Measurements from ENCODE around the gene SLC5A11.
"Not testable (repeated sequence)": the region's sequence is repeated elsewhere in the genome, so short reads cannot be mapped to it uniquely, and the experiment has no call there.

The SLC5A11 gene

DNA sequence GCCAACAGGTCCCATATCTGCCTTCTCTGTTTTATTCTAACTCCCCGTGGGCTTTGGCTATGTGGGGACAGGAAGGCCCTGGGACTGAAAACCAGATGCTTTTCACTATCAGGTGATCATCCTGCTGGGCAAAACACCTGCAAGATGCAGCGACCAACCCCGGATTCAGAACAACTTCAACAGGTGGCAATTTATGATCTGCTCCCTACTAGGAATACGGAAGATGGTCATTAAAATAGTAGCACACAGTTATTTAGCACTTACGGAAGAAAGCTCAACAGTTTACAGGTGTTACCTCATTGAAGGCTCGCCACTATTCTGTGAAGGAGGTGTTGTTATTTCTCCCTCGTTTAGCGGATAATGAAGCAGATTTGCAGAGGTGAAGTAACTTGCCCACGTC, 7.8 kb upstream of the SLC5A11 start:
- no peak for FAIRE-seq

DNA sequence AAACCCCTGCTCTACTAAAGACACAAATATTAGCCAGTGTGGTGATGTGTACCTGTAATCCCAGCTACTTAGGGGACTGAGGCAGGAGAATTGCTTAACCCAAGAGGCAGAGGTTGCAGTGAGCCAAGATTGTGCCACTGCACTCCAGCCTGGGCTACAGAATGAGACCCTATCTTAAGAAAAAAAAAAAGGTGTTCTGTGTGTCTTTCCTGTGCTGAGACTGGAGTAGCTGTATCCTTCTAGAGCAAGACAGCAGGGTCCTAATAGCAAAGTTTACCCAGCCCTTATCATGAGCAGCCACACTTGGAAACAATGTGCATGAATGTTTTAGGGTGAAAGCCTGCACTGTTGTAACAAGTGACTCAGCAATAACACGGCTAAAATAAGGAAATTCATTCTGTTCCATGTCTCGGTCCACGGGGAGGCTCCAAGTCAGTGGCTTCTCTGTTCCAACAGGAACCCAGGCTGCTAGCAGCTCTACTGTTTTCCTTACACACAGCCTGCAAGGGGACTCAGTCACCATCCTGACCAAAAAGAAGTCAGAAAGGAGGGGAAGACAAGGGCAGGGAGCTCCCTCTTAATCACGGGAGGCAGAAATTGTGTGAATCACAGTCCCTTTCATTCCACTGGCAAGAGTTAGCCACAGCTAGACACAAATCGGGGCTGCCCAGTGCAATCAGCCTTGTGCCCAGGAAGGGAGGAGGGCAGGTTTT, 7.1 kb upstream of the SLC5A11 start:
- no peak for FAIRE-seq

DNA sequence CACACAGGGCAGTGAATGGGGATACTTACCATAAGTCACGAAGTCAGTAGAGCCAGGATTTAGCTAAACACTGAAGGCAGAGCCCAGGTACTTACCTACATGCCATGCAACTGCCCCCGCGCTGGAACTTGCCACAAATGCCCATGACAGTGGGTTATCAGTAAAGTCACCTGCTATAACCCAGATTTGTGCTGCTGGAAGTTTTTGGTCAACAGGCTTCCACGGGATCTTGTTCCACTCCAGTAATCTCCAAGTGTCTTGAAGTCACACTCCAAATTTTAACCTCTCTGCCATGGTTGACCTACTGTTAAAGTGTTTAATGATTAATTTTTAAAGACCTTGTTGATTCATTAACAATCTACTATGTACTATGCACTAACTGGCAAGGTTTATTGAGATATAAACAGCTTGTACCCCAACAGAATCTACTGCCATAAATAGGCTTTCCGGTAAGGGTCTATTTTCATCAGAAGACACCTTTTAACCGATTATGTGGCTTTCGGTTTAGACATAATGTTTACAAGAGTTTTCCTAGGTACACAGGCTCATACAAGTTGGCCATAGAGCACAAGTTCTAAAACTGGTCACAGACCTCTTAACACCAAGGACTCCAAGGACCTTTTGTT, 6.3 kb upstream of the SLC5A11 start:
- no peak for FAIRE-seq

DNA sequence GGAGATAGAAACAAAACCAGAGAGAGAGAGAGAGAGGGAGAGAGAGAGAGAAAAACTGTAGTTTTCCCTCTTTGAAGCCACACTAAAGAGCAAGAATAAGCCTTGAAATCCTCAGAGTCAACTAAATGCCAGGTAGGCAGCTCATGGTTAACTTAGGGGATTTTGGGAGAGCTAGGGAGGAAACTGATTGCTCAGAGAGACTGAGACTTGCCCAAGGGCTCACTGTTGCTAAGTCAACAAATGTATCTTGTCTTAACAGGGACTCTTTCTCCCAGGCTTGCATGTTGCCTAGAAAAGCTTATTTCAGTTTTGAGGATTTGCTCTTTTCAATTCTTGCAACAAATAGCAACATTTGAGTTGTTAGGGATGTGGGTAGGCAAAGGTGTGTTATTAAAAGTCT, 4.5 kb upstream of the SLC5A11 start:
- no peak for FAIRE-seq

DNA sequence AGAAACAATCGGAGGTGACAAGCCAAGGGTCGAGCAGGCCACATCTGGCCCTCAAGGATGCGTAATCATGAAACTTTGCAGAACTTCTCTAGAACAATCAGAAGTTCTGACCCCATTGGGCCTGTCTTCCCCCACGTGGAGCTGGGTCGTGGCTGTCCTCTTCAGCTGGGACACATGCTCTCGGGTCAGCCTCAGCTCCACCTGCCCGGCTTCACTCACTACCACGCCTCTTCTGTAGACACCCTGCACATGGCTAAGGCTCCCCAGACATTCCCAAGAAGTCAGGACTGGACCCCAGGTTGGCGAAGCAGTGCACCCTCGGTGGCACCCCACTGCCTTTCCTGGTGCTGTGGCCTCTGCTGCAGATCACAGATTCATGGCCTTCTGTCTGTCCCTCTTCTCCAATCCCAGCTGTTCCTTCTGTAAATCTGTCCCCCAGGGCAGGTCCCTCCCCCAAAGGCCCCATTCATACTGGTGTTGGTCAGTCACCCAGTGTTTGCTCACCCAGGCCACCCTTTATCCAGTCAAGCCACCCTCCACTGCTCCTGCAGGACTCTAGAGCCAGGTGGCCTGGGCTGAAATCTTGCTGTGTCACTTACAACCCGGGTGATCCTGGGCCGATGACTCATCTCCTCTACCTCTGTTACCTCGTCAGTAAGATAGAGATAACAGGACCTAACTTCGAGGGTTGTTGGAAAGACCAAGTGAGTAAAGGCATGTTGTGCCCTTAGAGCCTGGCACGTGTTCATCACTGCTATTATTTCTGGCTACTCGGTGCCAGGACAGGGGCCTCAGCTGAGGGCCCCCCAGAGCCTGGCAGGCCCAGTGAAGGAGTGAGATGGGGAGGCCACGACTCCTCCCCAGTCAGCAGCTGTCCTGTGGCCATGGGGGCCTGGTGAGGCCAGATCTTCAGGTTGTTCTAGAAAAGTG, 1.4 kb upstream of the SLC5A11 start:
- FAIRE-seq, result no peak

DNA sequence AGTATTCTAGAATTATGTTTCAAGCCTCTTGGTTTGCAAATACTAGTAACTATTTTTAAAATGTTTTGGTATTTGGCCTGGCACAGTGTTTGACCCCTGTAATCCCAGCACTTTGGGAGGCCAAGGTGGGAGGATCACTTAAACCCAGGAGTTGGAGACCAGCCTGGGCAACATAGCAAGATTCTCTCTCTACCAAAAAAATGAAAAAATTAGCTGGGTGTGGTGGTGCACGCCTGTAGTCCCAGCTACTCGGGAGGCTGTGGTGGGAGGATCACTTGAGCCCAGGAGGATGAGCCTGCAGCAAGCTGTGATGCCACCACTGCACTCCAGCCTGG, 765 bp upstream of the SLC5A11 start:
- FAIRE-seq, result not testable (repeated sequence)

DNA sequence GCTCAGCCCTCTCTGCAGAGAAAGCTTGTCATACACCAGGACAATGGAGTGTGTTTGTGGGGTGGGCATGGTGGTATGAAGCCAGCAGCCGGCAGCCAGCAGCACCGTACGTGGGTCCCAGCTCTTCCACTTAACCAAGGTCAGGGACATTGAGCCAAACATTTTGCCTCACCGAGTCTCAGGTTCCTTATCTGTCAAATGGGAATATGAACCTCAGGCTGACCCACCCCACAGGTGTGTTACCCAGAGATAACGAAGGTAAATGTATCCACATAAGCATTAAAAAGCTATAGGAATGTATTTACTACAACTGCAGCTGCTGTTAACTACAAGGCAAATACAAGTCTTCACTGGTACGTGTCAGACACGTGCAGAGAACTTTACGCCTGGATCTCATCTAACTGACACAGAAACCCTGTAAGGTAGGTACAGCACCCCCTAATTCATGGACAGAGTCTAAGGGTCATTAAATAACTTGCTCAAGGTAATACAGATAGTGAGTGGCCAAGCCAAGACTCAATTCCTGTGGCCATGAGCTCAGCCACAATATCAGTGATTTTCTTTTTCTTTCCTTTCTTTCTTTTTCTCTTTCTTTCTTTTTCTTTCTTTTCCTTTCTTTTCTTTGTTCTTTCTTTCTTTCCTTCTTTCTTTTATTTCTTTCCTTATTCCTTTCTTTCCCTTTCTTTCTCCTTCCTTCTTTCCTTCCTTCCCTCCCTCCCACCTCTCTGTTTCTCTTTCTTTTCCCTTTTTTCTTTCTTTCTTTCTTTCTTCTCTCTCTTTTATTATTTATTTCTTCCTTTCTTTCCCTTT, 990 bp downstream of the SLC5A11 start:
- no peak for FAIRE-seq

DNA sequence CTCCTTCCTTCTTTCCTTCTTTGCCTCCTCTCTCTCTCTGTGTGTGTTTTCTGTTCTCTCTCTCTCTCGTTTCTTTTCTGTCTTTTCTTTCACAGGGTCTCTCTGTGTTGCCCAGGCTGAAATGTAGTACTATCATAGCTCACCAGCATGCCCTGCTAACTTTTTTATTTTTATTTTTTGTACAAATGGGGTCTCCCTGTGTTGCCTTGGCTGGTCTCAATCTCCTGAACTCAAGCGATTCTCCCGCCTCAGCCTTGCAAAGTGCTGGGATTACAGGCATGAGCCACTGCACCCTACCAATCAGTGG, 1.5 kb downstream of the SLC5A11 start:
- no peak for FAIRE-seq

DNA sequence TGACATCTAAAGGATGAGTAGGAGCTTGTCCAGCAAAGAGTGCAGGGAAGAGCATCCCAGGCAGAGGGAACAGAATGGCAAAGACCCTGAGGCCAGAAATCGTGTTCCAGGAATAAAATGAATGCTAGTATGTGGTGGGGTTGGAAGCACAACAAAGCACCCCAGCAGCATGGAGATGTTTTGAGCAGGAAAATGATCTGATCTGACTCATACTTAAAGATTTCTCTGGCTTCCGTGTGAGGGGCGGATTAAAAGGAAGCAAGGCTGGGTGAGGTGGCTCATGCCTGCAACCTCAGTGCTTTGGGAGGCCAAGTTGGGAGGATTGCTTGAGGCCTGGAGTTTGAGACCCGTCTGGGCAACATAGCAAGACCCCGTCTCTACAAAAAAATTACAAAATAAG, 2.3 kb downstream of the SLC5A11 start:
- FAIRE-seq, result no peak

DNA sequence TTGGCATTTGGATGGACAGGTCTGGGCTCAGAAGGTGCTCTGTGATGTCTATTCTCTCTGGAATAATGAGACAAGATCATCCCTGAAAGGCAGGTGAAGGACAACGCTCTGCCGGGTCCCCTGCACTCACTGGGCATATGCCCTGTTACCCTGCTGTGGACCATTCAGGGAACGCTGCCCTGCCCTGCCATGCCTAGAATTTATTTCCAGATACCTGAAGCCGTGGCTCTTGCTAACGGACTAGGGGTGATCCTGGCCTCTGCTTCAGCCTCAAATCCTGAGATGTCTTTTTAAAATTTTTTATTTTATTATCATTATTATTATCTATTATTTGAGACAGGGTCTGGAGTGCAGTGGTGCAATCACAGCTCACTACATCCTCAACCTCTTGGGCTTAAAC, 3.9 kb downstream of the SLC5A11 start:
- FAIRE-seq, result no peak

DNA sequence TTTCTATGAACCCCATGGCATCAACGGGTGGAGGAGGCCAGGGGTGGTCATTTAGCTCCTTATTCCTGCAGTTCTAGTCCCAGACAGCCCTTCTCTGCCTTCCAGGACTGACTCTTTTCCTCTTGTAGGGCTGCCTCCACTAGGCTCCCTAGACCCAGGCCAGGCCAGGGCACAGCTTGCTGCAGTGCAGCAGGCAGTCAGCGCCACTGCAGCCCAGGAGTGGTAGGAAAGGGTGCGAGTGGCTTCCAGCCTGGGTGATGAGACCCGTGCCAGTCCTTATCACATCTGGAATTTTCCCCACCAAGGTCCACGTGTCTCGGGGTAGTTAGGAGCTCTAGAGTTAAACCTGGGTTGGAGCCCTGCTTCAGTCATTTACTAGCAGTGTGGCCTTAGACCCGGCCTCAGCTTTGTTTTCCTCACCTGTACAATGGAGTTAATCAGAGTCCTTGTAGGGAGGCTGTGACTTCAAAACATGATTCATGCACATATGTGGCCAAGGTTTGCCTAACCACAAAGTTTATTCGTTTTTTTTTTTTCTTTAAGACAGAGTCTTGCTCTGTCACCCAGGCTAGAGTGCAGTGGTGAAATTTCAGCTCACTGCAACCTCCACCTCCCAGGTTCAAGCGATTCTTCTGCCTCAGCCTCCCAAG, 4.7 kb downstream of the SLC5A11 start:
- no peak for FAIRE-seq

DNA sequence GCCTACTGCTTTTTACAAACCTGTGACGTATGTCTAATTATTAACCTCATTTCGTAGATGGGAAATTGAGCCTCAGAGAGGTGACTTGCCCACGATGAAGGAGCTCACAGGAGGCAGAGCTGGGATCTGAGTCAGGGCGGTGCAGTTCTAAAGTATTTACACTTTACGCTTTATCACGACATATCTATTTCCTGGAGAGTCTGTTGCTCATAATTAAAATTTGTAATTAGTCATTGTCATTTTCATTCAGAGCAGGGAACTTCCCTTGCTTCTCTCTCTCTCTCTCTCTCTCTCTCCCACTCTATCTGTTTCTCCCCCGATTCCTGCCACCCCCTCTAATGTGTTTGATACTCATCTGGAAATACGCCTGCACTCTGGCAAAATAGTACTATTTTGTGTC, 5.9 kb downstream of the SLC5A11 start:
- no peak for FAIRE-seq

DNA sequence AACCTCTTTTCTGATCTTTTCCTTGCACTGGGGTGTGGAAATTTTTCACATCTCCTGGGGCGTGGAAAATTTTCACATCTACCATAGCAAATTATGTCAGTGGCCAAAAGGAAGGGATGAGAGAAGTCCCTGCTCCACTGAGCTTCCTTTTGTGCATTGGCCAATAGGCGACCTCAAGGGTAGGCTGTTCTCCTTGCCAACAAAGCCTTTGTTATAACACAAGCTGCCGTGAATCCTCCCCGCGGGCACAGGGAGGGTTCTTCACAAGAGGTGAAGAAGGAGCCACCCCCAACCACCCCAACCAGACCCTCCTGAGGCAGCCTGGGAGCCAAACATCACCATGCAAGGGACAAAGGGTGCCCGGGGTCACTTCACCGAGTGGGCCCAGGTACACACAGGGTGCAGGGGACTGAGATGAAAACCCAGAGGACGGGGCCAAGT, 6.5 kb downstream of the SLC5A11 start:
- no peak for FAIRE-seq

DNA sequence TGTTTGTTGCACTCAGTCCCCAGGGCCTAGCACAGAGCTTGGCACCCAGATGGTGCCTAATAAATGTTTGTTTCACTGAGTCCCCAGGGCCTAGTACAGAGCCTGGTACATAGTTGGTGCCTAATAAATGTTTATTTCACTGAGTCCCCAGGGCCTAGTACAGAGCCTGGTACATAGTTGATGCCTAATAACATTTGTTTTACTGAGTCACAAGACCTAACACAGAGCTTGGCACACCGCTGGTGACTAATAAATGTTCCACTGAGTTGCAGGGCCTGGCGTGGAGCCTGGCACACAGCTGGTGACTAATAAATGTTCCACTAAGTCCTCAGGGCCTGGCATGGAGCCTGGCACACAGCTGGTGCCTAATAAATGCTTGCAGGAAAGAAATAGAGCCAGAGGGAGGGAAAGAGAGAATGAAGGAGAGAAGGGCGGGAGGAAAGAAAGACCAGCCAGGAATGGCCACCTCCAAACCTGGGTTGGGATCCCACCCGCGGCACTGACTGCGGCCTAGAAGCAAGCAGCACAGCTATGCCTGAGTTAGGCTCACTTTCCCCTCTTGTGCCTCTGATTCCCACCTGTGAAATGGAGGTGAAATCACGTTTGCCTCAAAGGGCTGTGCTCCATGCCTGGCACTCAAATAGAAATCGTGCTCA, 7.5 kb downstream of the SLC5A11 start:
- FAIRE-seq, result no peak

DNA sequence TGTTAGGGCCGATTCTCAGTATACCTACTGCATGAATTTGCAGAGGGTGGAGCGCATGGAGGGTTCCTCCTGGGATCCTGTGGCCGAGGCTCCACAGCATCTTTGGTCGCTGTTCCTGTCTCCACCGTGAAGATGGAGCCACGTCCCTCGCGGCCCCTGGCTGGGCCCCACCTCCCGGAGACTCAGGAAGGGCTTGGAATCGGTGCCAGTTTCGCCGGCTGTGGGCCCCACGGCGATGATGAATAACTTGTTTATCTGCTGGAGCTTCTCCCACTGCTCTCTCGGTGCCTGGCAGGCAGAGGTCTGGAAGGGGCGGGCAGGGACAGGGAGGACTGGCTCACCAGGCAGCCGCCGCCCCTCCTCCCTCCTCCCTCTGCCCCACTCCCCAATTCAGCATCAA, 8.1 kb downstream of the SLC5A11 start:
- no peak for FAIRE-seq

DNA sequence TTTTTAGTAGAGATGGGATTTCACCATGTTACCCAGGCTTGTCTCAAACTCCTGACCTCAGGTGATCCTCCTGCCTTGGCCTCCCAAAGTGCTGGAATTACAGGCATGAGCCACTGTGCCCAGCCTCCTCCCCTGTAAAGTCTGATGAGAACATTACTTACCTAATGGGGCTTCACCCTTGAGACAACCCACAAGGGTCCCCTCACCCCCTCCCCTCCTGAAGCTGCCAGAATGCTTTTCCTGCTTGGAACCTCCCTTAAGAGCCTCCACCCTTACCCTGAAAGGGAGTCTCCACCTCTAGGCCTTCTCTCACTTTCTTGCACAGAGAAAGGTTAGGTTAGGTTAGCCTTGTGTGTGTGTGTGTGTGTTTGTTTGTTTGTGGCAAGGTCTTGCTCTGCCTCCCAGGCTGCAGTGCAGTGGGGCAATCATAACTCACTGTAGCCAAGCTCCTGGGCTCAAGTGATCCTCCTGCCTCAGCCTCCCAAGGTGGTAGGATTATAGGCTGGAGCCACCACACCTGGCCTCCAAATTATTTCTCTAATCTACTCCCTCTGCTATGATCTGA, 8.9 kb downstream of the SLC5A11 start:
- FAIRE-seq, result no peak

DNA sequence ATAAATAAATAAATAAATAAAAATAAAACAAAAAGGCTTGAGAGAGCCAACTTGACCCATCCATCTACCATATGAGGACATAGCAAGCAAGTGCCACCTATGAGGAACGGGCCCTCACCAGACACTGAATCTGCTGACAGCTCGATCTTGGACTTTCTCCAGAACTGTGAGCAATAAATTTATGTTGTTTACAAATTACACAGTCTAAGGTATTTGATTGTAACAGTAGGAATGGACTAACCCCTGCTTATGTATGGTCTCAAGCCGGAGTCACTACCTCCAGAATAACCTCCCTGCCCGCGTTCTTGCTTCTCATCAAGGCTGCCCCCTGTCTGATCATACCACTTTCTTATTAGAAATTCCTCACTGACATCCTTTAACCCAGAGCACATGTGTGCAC, 9.9 kb downstream of the SLC5A11 start:
- no peak for FAIRE-seq

DNA sequence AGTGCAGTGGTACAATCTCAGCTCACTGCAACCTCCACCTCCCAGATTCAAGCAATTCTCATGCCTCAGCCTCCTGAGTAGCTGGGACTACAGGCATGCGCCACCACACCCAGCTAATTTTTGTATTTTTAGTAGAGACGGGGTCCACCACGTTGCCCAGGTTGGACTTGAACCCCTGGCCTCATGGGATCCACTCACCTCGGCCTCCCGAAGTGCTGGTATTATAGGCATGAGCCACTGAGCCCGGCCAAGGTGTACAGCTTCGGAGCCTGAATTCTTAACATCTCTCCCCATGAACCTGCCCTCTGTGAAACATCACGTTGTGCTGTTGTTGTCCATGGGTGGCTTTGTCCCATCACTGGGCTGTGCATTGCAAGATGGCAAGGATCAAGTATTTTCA, 11.1 kb downstream of the SLC5A11 start:
- FAIRE-seq, result not testable (repeated sequence)

DNA sequence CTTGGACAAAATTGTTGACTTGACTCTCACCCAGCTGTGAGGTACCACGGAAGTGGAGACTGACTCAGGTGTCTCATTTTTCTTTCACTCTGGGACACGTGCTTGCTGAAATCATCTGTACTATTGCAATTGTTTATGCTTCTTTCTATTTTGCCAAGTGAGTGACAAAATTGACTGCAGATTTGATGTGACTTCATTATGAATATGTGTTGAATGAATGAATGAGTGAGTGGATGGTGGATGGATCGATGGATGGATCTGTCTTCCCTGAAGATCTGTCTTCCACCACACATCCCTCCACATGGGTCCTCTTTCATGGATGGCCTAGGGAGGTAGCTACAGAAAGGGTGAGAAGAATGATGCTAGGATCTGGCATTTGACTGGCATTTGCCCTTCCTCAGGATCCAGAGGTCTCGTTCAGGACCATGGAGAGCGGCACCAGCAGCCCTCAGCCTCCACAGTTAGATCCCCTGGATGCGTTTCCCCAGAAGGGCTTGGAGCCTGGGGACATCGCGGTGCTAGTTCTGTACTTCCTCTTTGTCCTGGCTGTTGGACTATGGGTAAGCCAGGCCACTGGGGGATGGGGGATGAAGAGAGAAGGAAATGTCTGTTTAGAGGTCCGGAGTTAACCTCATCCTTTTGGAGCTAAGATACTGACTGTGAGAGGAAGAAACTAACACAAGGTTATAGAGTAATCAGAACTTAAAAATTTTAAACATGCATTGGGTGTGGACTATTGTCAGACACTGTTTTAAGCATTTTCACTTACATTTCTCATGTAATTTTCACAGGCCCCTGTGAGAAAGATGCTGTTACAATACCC, 12.7 kb downstream of the SLC5A11 start:
- FAIRE-seq, result no peak

DNA sequence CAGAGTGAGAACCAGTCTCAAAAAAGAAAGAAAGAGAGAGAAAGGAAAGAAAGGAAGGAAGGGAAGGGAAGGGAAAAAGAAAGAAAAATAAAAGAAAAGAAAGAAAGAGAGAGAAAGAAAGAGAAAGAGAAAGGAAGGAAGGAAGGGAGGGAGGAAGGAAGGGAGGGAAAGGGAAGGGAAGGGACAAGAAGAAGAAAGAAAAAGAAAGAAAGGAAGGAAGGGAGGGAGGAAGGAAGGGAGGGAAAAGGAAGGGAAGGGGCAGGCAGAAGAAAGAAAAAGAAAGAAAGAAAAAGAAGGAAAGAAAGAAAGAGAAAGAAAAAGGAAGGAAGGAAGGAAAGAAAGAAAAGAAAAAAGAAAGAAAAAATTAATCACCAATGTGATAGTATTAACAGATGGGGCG, 15.7 kb downstream of the SLC5A11 start:
- no peak for FAIRE-seq
